ENCODE results near the gene SCAMP2. TPM values are rescaled to one million over a fixed set of nuclear protein-coding genes. Genes with fewer than 3 reads are reported as not detected.
"Not testable (repeated sequence)": the region's sequence is repeated elsewhere in the genome, so short reads cannot be mapped to it uniquely, and the experiment has no call there.

The SCAMP2 gene
- total RNA-seq, 4 donors from 2014 or later = 154 to 234 (median 193) TPM

DNA sequence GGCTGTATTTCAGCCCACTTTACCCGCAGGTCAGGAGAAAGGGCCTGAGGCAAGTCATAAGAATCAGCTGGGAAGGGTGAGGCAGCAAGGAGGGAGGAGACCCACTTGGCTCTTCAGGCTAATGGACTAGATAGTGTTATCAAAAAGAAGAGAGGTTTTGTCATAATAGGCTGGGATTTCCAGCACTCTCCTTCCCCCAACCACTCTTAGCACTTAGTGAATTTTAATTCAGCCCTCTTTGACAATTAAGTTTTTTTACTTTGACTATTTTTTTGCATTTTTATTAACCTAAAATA lies 17.4 kb upstream of the SCAMP2 start:
- peak overlapping the region; percentile 82 to 89 (median 84) for H3K27ac ChIP-seq
- intact Hi-C loops (cut with DNase I; ENCODE audit: low total_unique reads) = no loop called here
- H3K4me3 ChIP-seq = peak overlapping the region; percentile 56 to 98 (median 76)
- TF ChIP-seq POLR2A (IDR thresholded peaks at IDR 0.05) = no peak
- no peak for TF ChIP-seq POLR2AphosphoS5 (IDR thresholded peaks at IDR 0.05)
- no peak for TF ChIP-seq EP300 (IDR thresholded peaks at IDR 0.05; ENCODE audit: low read depth)
- TF ChIP-seq, protein P1, sequence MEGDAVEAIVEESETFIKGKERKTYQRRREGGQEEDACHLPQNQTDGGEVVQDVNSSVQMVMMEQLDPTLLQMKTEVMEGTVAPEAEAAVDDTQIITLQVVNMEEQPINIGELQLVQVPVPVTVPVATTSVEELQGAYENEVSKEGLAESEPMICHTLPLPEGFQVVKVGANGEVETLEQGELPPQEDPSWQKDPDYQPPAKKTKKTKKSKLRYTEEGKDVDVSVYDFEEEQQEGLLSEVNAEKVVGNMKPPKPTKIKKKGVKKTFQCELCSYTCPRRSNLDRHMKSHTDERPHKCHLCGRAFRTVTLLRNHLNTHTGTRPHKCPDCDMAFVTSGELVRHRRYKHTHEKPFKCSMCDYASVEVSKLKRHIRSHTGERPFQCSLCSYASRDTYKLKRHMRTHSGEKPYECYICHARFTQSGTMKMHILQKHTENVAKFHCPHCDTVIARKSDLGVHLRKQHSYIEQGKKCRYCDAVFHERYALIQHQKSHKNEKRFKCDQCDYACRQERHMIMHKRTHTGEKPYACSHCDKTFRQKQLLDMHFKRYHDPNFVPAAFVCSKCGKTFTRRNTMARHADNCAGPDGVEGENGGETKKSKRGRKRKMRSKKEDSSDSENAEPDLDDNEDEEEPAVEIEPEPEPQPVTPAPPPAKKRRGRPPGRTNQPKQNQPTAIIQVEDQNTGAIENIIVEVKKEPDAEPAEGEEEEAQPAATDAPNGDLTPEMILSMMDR (IDR thresholded peaks at IDR 0.05) = no peak
- H3K36me3 ChIP-seq = no peaks in the 10 kb centered on the region
- in situ Hi-C loops (cut with MboI; ENCODE audit: low pct_ligation_motif_present in 1 of 4, low pct_unique_long_range_greater_than_20kb in 1 of 4, low sequenced_read_pairs in 3 of 4) = no loop called here
- H3K4me1 ChIP-seq = peaks cover 3 to 49% (median 32%) of the 10 kb centered on the region in 4 donors
- no peaks in the 10 kb centered on the region for H3K27me3 ChIP-seq
- H3K9me3 ChIP-seq = no peaks in the 10 kb centered on the region
- WGBS, 2 donors (ENCODE audit: low coverage in 1 of 2) = 15% methylated on average over 1 of the region's 1 CpG; no CpG with 5 or more reads in 1 of the 2 donors
- DNase-seq = no peak

DNA sequence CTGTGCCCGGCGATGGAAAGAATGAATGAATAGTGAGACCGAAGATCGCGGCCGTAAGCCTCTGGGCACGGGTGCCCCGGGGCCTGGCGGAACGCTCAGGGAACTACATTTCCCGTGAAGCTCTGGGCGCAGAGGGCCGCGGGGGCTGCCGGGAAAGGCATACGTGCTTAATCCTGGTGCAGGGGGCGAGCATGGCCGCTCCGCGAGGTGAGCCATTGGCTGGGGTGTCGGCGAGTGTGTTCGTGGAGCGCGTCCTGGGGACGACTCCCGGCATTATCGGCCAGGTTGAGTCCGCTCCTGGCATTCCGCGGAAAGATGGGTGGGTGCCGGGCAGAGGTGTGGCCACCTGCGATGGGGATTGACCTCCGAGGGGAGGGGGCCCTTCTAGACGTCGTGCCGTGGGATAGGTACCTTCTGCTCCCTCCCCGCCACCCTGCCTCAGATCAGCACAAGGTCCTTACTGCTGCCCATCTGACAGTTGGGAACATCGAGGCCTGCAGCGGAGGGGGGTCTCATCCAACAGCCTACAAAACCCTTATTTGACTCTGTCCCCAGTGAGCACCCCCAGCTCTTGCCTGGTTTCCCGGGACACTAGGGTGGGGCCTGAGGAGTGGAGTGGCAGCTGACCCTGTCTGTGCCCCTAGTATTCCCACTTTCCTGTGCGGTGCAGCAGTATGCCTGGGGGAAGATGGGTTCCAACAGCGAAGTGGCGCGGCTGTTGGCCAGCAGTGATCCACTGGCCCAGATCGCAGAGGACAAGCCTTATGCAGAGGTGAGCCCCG lies 16.9 kb upstream of the SCAMP2 start, which contains the start of gene MPI:
Gene MPI (plus strand): TSS at position 160 of the 782 bp plus-strand sequence. CDS start 32 bp downstream, at position 192.
- Histone ChIP-seq H3K27ac (peak within 1 kb of the TSS; percentile 82 to 89 (median 84)), H3K36me3 (no peaks in the 10 kb centered on the region), H3K4me3 (peak within 1 kb of the TSS; percentile 56 to 98 (median 76)), H3K9me3 (no peaks in the 10 kb centered on the region), H3K4me1 (peaks cover 3 to 52% (median 32%) of the 10 kb centered on the region in 4 donors), H3K27me3 (no peaks in the 10 kb centered on the region)
- TF ChIP-seq, protein P1 (IDR thresholded peaks at IDR 0.05) = peak; percentile 13 to 64 (median 29)
- TF ChIP-seq POLR2A (IDR thresholded peaks at IDR 0.05) (peak; percentile 72), EP300 (IDR thresholded peaks at IDR 0.05; ENCODE audit: low read depth) (no peak), POLR2AphosphoS5 (IDR thresholded peaks at IDR 0.05) (peak; percentile 73 to 84 (median 81))
- 4% methylated on average over 34 of the region's 47 CpGs; no CpG with 5 or more reads in 1 of the 2 donors for WGBS, 2 donors (ENCODE audit: low coverage in 1 of 2)
- in situ Hi-C loops (cut with MboI; ENCODE audit: low pct_ligation_motif_present in 1 of 4, low pct_unique_long_range_greater_than_20kb in 1 of 4, low sequenced_read_pairs in 3 of 4) = no loop called here
- intact Hi-C loops (cut with DNase I; ENCODE audit: low total_unique reads) = no loop called here
- DNase-seq = peak; percentile 90

DNA sequence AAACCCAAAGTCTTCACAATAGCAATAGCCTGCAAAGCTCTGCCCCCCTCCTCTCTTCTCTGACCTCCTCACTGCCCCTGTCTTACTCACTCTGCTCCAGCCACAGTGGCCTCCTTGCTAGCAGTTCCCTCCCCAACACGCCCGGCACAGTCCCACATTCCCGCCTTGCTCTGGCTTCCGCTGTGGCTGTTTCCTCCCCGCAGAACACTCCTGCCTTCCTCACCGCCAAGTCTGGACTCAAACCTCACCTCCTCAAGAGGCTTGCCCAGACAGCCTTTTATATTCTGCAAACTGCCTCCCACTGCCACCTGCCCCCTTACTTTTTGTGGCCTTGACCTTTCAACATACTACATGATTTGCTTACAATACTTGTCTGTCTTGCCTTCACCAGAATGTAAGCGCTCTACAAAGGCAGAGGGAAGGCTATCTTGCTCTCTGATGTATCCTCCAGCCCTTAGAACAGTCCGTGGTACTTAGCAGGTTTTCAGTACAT lies 16.3 kb upstream of the SCAMP2 start:
- in situ Hi-C loops (cut with MboI; ENCODE audit: low pct_ligation_motif_present in 1 of 4, low pct_unique_long_range_greater_than_20kb in 1 of 4, low sequenced_read_pairs in 3 of 4) (no loop called here), intact Hi-C loops (cut with DNase I; ENCODE audit: low total_unique reads) (no loop called here)
- Histone ChIP-seq H3K27me3 (no peaks in the 10 kb centered on the region), H3K4me1 (peaks cover 3 to 57% (median 32%) of the 10 kb centered on the region in 4 donors), H3K36me3 (no peaks in the 10 kb centered on the region), H3K27ac (peak overlapping the region; percentile 82 to 89 (median 84)), H3K9me3 (no peaks in the 10 kb centered on the region), H3K4me3 (peak overlapping the region; percentile 56 to 98 (median 76))
- DNase-seq = peak; percentile 33
- WGBS, 2 donors (ENCODE audit: low coverage in 1 of 2) = 32 to 40% methylated on average over 1 to 8 of the region's 8 CpGs
- TF ChIP-seq, protein P1 (IDR thresholded peaks at IDR 0.05) = no peak
- no peak for TF ChIP-seq EP300 (IDR thresholded peaks at IDR 0.05; ENCODE audit: low read depth)
- TF ChIP-seq POLR2AphosphoS5 (IDR thresholded peaks at IDR 0.05) = no peak
- TF ChIP-seq POLR2A (IDR thresholded peaks at IDR 0.05) = no peak

DNA sequence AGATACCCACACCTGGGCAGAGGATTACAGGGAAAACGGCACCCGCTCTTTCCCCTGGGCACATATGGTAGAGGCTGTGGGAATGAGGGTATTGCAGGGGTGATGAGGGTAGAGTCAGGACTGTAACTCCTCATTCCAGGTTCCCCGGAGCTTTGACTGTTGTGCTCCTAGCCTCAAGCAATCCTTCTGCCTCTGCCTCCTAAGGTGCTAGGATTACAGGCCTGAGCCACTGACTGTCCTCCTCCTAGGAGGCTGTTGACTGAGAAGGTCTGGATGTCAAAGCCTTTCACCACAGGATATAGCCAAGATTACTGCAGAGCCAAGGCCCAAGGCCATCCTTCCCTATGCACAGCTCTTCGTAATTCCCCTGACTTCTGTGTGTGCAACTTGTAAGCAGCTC lies 15.6 kb upstream of the SCAMP2 start:
- no peak for DNase-seq
- H3K36me3 ChIP-seq = no peaks in the 10 kb centered on the region
- in situ Hi-C loops (cut with MboI; ENCODE audit: low pct_ligation_motif_present in 1 of 4, low pct_unique_long_range_greater_than_20kb in 1 of 4, low sequenced_read_pairs in 3 of 4) (no loop called here), intact Hi-C loops (cut with DNase I; ENCODE audit: low total_unique reads) (no loop called here)
- WGBS, 2 donors (ENCODE audit: low coverage in 1 of 2) = 95 to 100% methylated on average over 2 to 4 of the region's 4 CpGs
- TF ChIP-seq POLR2A (IDR thresholded peaks at IDR 0.05) = no peak
- TF ChIP-seq POLR2AphosphoS5 (IDR thresholded peaks at IDR 0.05) = no peak
- TF ChIP-seq, protein P1 (IDR thresholded peaks at IDR 0.05) = no peak
- TF ChIP-seq EP300 (IDR thresholded peaks at IDR 0.05; ENCODE audit: low read depth) = no peak
- no peaks in the 10 kb centered on the region for H3K27me3 ChIP-seq
- peak overlapping the region in 1 of 4 donors; percentile 89 for H3K27ac ChIP-seq
- no peak overlapping the region for H3K4me3 ChIP-seq
- H3K4me1 ChIP-seq = peaks cover 3 to 58% (median 31%) of the 10 kb centered on the region in 4 donors
- H3K9me3 ChIP-seq = no peaks in the 10 kb centered on the region

DNA sequence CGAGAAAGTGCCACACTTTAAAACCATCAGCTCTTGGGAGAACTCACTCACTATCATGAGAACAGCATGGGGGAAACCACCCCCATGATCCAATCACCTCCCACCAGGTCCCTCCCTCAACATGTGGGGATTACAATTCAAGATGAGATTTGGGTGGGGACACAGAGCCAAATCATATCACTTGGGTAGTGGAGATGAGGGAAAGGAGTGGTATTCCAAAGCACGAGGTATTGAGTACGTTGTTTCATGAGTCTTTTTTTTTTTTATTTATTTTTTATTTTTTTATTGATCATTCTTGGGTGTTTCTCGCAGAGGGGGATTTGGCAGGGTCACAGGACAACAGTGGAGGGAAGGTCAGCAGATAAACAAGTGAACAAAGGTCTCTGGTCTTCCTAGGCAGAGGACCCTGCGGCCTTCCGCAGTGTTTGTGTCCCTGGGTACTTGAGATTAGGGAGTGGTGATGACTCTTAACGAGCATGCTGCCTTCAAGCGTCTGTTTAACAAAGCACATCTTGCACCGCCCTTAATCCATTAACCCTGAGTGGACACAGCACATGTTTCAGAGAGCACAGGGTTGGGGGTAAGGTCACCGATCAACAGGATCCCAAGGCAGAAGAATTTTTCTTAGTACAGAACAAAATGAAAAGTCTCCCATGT lies 14.5 kb upstream of the SCAMP2 start:
- H3K4me1 ChIP-seq = peaks cover 3 to 49% (median 25%) of the 10 kb centered on the region in 4 donors

More for the DNA sequence above, 14.5 kb upstream of the SCAMP2 start:
- H3K27me3 ChIP-seq; in situ Hi-C loops (cut with MboI; ENCODE audit: low pct_ligation_motif_present in 1 of 4, low pct_unique_long_range_greater_than_20kb in 1 of 4, low sequenced_read_pairs in 3 of 4); H3K27ac ChIP-seq; H3K36me3 ChIP-seq; DNase-seq; H3K9me3 ChIP-seq; intact Hi-C loops (cut with DNase I; ENCODE audit: low total_unique reads); H3K4me3 ChIP-seq: not testable (repeated sequence)
- whole genome bisulfite sequencing, 2 donors (ENCODE audit: low coverage in 1 of 2) = 76 to 92% methylated on average over 3 to 10 of the region's 10 CpGs
